Keratinocyte (primary cell): ENCODE data around the gene RNF17.

ENCODE experiments used
- EZH2 ChIP-seq: IDR thresholded peaks from one replicate; pipeline ENCODE4 v1.6.1; 2012; ENCODE audit warnings: inconsistent platforms, mild to moderate bottlenecking, low read length, moderate library complexity
- TF ChIP-seq, protein P1 (sequence below), 3 experiments: IDR thresholded peaks in 1 of 3; conservative IDR thresholded peaks in 1 of 3; optimal IDR thresholded peaks in 1 of 3; 2 replicates in 2 of 3; 3 replicates in 1 of 3; pipeline versions ENCODE3 to v1.5.1; 2011; ENCODE audit warnings: low read length in 3 of 3, mild to moderate bottlenecking in 3 of 3, moderate library complexity in 2 of 3, control low read depth in 1 of 3, inconsistent platforms in 1 of 3; ENCODE audit not compliant: insufficient read depth in 2 of 3; ENCODE audit errors: extremely low read depth in 1 of 3

DNA sequence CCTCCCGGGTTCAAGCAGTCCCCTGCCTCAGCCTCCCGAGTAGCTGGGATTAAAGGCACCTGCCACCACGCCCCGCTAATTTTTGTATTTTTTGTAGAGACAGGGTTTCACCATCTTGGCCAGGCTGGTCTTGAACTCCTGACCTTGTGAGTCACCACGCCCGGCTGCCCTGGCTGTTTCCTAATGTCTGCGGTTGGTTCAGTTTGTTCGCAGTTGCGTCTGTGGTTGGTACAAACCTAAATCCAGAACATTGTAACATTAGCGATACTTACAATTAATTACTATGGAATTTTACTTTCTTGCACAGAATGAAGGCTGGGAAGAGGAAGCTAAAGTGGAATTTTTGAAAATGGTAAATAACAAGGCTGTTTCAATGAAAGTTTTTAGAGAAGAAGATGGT is 38.1 kb downstream of the RNF17 start:
- TF ChIP-seq, protein P1, sequence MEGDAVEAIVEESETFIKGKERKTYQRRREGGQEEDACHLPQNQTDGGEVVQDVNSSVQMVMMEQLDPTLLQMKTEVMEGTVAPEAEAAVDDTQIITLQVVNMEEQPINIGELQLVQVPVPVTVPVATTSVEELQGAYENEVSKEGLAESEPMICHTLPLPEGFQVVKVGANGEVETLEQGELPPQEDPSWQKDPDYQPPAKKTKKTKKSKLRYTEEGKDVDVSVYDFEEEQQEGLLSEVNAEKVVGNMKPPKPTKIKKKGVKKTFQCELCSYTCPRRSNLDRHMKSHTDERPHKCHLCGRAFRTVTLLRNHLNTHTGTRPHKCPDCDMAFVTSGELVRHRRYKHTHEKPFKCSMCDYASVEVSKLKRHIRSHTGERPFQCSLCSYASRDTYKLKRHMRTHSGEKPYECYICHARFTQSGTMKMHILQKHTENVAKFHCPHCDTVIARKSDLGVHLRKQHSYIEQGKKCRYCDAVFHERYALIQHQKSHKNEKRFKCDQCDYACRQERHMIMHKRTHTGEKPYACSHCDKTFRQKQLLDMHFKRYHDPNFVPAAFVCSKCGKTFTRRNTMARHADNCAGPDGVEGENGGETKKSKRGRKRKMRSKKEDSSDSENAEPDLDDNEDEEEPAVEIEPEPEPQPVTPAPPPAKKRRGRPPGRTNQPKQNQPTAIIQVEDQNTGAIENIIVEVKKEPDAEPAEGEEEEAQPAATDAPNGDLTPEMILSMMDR (optimal IDR thresholded peaks at IDR 0.05 in 1 of 3, IDR thresholded peaks at IDR 0.05 in 1 of 3, conservative IDR thresholded peaks at IDR 0.05 in 1 of 3; ENCODE audit: extremely low read depth in 1 of 3, insufficient read depth in 2 of 3, low read length in 3 of 3) = no peak
- no peak for TF ChIP-seq EZH2
